ENCODE results near the gene QSOX2.
"Not testable (repeated sequence)": the region's sequence is repeated elsewhere in the genome, so short reads cannot be mapped to it uniquely, and the experiment has no call there.

QSOX2 gene

DNA sequence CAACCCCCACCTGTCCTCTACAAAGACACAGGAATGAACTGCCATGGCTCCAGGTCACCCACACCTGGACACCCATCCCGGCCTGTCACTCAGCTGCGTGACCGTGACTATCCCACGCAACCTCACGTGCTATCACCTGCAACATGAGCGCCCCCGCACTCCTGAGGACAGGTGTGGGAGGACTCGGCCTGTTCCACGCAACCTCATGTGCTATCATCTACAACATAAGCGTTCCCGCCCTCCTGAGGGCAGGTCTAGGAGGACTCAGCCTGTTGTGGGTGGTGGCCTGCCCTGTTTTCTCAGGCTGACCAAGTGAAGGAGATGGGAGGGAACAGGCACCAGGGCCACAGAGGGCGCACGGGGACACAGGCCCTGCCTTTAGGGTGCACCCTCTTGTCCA lies 4.1 kb downstream of the QSOX2 start:
- no peak for DNase-seq (ENCODE audit: low read depth, low spot score)
- no peak overlapping the region for H3K4me3 ChIP-seq (ENCODE audit: low read length)

DNA sequence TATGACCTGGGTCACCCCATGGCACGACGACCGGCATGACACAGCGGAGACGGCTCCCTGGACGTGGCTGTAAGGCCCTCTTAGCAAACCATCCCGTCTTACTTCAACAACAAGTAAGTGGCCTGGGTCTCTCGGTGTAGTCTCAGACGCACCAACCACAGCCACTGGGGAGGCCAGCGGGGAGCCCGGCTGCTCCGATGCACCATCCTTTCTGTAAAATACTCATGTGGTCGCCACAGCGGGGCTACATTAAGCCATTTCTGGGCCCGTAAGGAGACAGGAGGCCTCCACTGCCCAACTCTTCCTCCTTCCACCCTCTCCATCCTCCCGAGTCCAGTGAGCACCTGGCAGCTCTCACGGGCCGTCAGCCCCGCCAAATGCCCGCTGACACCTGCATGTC lies 4.7 kb downstream of the QSOX2 start:
- no peak overlapping the region for H3K4me3 ChIP-seq (ENCODE audit: low read length)
- no peak for DNase-seq (ENCODE audit: low read depth, low spot score)

DNA sequence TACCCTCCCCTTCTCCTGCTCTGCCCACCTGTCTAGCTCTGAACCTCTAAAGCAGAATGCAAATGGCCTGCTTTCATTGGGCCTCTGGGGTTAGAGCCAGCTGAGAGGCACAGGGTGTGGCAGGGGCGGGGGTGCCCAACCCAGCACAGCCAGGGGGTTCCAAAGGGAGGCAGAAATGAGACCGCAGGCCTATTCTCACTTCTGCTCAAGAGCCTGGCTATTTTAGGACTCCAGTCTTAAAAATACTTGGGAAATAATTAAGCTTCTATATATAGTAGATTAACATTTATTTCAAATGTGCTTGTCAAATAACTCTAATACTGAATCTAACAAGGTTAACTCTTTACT lies 5.7 kb downstream of the QSOX2 start:
- DNase-seq (ENCODE audit: low read depth, low spot score): no peak
- H3K4me3 ChIP-seq (ENCODE audit: low read length): no peak overlapping the region

DNA sequence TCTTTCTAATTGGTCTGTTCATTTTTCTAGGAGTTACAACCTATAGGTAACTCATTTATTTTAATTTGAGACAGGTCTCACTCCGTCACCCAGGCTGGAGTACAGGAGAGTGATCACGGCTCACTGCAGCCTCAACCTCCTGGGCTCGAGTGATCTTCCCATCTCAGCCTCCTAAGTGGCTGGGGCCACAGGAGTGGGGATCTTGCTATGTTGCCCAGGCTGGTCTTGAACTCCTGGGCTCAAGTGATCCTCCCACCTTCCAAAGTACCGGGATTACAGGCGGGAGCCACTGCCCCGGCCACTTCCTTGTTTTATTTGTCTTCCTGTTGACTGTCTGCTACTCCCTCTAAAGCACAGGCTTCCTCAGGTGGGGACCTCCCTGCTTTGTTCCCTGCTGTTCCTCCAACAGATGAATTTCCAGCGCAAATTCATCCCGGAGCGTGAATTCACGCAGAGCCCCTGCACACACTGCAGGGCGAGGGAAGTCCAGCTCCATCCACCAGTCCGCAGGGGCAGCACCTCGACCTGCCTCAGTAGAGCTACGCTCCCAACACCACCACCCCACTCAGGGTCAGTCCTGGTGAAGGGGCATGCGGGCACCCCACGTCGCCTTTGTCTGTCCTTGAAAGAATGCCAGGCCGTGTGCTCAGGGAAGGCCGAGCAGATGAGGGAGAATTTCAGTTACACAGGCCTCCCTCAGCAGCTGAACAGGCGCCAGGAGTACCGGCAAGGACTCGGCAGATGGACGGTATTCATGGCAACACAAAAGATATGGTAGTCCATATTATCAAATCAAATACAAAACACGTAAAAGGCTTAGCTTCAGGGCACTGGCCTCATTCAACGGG lies 6.3 kb downstream of the QSOX2 start:
- no peak overlapping the region for H3K4me3 ChIP-seq (ENCODE audit: low read length)
- no peak for DNase-seq (ENCODE audit: low read depth, low spot score)

DNA sequence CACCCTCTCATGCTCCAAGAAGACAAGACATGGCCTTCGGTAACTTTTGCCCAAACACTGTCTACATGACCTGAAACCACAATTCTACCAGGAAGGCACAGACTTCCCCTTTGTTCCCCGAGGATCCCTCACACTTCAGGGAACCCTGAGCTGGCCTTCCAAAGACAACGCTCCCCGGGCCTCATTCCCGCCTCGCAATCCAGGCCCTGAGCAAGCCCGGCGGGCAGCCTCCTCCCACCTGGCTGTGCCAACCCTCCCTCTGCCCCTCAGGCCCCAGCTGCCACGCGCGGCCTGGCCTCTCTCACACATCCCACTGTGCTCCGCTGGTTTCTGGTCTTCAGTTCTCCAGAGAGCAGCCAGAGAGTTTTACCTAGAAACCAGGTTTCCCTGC lies 7.3 kb downstream of the QSOX2 start:
- no peak overlapping the region for H3K4me3 ChIP-seq (ENCODE audit: low read length)
- no peak for DNase-seq (ENCODE audit: low read depth, low spot score)

DNA sequence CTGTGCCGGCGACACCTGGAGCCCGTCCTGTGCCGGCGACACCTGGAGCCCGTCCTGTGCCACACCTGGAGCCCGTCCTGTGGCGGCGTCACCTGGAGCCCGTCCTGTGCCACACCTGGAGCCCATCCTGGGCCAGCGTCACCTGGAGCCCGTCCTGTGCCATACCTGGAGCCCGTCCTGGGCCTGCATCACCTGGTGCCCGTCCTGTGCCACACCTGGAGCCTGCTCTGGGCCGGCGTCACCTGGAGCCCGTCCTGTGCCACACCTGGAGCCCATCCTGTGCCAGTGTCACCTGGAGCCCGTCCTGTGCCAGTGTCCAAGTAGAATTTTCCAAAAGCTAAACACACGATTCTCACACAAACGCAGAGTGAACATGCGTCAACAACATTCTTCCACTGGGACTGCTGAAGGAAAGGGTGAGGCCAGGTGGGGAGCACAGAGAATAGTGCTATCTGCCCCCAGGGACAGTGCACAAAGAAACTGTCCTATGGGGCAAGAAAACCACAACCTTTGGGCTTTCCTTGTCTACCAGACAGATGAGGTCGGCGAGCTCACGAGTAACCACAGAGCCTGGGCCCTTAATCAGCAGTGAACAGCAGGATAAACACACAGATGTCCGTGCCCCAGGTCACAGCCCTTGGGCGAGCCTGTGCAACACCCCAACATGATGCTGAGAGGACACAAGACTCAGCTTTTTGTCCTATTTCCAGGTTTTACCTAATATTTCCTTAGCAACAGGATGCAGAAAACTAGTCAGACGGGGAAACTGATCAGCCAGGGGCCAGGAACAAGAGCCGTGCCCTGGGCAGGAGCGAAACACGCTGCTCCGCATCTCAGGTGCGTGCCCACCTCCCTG lies 7.9 kb downstream of the QSOX2 start:
- H3K4me3 ChIP-seq (ENCODE audit: low read length): no peak overlapping the region
- DNase-seq (ENCODE audit: low read depth, low spot score): no peak

DNA sequence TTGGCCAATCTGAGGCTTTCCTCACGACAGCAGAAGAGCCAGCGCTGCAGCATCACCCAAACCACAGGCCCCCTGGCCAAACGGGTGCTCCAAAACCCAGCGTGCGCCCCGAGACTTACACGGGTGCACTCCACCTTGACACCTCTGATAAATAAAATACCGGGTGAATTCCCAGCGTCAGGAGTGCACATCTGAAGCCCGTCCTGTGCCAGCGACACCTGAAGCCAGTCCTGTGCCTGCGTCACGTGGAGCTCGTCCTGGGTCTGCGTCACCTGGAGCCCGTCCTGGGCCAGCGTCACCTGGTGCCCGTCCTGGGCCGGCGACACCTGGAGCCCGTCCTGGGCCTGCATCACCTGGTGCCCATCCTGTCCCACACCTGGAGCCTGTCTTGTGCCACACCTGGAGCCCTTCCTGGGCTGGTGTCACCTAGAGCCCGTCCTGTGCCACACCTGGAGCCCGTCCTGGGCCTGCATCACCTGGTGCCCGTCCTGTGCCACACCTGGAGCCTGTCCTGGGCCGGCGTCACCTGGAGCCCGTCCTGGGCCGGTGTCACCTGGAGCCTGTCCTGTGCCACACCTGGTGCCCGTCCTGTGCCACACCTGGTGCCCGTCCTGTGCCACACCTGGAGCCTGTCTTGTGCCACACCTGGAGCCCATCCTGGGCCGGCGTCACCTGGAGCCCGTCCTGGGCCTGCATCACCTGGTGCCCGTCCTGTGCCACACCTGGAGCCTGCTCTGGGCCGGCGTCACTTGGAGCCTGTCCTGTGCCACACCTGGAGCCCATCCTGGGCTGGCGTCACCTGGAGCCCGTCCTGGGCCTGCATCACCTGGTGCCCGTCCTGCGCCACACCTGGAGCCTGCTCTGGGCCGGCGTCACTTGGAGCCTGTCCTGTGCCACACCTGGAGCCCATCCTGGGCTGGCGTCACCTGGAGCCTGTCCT lies 8.9 kb downstream of the QSOX2 start:
- H3K4me3 ChIP-seq (ENCODE audit: low read length); DNase-seq (ENCODE audit: low read depth, low spot score): not testable (repeated sequence)

DNA sequence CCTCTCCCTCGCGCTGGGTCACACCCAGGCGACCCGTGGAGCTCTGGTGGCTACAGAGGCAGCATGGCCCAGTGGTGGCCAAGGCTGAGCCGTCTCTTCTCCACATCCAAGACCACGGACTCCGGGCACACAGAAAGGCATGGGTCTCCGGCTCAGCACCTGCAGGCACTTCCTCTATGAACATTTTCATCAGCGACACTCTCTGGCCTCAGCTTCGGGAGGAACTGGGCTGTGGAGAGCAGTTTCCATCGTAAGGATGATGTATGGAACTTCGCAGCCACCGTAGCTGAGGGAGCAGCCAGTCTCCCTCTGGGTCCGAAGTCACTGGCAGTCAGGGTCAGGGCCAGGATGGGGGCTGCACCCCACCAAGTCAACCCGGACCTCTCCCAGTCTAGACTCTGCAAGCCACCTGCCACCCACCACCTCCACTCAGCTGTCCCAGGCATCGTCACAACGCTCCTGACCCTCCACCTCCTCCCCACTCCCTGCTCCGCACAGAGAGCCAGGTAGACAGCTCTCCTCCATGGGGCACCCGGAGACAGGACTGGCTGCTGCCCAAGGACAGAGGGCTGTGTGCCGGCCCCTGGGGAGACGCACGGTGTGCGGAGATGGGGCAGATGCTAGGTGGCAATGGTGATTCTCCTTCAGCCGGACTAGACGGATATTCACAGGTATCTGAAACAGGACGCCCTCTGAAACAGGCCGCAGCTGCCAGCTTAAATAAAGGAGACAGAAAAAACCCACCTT lies 9.7 kb downstream of the QSOX2 start:
- DNase-seq (ENCODE audit: low read depth, low spot score): no peak
- no peak overlapping the region for H3K4me3 ChIP-seq (ENCODE audit: low read length)

DNA sequence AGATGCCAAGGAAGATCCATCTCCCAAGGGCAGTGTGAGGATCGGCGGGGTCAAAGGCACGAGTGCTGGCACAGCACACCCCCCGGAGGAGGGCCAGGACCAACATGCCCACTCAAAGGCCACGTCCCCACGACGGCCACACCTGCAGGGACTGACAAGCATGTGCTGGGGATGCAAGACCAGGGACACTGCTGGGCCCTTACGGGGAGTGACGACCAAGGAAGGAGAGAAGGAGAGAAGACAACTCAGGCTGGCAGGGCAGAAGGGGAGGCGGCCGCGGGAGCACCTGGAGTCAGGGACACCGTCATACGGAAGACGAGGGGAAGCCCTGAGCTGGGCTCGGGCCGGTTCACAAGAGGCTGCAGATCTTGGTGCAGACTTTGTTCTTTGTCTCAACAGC lies 10.4 kb downstream of the QSOX2 start:
- no peak for DNase-seq (ENCODE audit: low read depth, low spot score)
- no peak overlapping the region for H3K4me3 ChIP-seq (ENCODE audit: low read length)

DNA sequence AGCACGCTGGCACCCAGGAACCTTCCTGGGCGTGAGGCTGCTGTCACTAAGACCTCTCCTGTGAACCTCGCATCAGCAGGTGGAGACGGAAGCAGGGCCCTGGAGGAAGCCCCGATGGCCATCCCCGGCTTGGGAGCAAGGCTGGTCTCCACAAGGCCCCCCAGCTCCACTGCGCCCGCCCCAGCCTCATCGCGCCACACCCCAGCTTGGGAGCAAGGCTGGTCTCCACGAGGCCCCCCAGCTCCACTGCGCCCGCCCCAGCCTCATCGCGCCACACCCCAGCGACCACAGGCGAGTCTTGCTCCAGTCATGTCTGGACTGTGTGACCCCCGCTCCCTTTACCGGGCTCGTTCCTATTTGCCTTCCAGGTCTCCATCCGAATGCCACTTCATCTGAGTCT lies 11.0 kb downstream of the QSOX2 start:
- no peak for DNase-seq (ENCODE audit: low read depth, low spot score)

DNA sequence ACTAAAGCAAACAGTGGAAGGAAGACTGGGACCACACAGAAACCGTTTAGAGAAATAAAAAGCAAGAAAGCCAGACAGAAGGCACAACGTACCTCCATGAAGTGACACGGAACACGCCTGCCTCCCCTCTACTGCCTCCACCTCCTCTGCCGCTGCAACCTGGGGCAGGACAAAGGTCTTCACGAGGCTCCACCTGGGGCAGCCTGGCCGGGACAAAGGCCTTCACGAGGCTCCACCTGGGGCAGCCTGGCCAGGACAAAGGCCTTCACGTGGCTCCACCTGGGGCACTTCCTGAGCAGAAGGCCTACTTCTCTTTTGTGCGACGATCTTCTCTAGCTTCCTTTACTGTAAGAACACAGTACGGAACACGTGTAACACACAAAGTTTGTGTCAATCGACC lies 11.7 kb downstream of the QSOX2 start:
- no peak overlapping the region for H3K4me3 ChIP-seq (ENCODE audit: low read length)
- DNase-seq (ENCODE audit: low read depth, low spot score): no peak

More for the DNA sequence above, 11.0 kb downstream of the QSOX2 start:
- H3K4me3 ChIP-seq (ENCODE audit: low read length): no peak overlapping the region

DNA sequence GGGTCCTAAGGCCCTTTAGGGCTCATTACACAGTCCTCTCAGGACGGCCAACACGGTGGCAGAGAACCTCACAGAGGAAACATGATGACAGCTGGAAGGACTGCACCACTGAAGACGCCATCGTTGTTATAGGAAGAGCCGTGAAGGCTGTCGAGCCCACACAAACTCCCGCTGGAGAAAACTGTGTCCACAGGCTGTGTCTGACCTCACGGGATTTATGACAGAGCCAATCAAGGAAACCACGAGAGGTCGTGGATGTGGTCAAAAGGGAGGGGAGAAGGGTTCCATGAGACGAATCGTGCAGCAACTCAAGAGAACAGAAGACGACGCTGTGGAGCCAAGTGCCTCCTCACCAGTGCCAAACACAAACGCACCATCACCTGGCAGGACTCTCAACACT lies 12.2 kb downstream of the QSOX2 start:
- no peak for DNase-seq (ENCODE audit: low read depth, low spot score)
- no peak overlapping the region for H3K4me3 ChIP-seq (ENCODE audit: low read length)

DNA sequence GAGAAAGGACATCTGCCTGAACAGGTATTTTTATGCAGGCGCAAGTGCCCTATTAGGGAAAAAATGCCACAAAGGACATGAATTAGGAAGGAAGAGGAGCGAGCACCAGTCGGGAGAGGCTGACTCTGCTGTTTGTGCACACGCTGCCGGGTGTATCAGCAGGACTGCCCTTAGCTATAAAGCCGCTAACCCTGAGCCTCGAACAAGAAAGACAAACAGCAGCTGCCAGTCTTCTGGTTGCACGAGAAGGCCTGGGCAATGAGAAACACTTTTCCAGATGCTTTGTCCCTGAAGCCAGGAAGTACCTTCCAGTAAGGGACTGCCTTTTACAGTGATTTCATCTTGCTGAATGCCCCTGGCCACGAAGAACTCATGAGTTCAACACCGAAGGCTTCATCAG lies 12.6 kb downstream of the QSOX2 start:
- H3K4me3 ChIP-seq (ENCODE audit: low read length): no peak overlapping the region
- DNase-seq (ENCODE audit: low read depth, low spot score): no peak

DNA sequence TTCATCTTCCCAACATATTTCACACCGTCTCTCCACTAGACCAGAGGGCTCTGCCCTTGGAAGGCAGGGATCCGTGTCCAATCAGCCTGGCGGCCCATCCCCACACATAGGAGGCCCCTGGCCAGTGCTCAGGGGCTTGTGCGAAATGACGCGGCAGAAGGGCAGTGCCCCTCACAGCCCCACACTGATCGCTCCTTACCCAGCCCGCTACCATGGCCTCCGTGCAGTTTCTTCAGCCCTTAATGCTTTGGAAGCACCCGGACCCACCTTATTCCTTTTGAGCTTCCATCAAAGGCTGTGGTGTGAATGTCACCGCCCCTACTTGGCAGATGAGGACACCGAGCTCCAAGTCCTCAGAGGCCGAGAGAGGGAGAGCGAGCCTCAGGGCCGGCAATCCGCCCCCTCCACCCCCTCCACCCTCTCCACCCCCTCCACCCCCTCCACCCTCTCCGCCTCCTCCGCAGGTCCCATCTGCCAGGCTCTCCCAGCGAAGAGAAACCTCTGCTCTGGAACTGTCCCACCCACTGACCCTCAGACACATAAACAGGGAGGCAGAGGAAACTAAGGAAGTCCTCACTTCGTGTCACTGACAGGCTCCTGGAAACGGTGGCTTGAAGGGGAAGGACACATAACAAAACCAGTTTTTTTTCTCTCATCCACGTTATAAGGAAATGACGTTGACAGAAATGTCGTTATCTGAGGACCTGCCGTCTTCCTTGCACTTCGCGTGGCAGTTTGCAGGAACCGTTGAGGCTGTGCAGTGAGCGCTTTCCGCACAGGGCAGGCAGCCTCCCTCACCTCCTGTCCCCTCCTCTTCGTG lies 13.9 kb downstream of the QSOX2 start:
- no peak for DNase-seq (ENCODE audit: low read depth, low spot score)
- H3K4me3 ChIP-seq (ENCODE audit: low read length): no peak overlapping the region

DNA sequence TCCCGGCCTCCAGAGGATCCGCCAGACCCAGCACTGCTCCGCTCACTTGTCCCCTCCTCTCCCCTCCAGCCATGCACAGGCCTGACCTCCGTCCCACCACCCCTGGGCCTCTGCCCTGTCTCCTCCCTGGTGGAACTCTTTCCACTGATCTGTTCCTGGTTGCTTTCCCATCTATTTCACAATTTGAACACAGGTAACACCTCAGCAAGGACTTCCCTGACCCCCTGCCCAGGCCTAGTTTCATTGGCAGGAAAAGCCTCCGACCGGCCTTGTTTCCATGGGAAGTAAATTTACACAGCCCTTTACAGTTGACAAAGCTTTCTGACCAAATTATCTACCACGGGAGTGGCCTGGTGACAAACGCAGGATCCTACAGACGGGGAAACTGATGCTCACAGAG lies 14.8 kb downstream of the QSOX2 start:
- no peak for DNase-seq (ENCODE audit: low read depth, low spot score)

DNA sequence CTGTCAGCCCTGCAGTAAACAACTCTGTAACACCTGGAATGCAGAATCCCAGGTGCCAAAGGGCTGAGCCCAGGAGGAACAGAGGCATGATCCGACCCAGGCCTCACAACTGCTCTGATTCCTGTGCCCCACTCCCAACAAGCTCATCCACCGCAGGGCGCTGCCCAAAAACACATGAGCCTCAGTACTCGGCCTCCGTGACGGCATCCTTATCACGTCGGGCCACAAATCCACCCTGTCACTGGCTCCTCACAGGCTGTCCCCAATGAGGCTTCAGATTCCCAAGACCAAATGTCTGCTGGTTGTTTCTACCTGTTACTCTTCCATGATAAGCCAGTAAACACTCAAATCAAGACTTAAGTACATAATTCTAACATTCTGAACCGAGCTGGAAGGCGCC lies 15.2 kb downstream of the QSOX2 start:
- no peak overlapping the region for H3K4me3 ChIP-seq (ENCODE audit: low read length)
- DNase-seq (ENCODE audit: low read depth, low spot score): no peak

More for the DNA sequence above, 14.8 kb downstream of the QSOX2 start:
- no peak overlapping the region for H3K4me3 ChIP-seq (ENCODE audit: low read length)

DNA sequence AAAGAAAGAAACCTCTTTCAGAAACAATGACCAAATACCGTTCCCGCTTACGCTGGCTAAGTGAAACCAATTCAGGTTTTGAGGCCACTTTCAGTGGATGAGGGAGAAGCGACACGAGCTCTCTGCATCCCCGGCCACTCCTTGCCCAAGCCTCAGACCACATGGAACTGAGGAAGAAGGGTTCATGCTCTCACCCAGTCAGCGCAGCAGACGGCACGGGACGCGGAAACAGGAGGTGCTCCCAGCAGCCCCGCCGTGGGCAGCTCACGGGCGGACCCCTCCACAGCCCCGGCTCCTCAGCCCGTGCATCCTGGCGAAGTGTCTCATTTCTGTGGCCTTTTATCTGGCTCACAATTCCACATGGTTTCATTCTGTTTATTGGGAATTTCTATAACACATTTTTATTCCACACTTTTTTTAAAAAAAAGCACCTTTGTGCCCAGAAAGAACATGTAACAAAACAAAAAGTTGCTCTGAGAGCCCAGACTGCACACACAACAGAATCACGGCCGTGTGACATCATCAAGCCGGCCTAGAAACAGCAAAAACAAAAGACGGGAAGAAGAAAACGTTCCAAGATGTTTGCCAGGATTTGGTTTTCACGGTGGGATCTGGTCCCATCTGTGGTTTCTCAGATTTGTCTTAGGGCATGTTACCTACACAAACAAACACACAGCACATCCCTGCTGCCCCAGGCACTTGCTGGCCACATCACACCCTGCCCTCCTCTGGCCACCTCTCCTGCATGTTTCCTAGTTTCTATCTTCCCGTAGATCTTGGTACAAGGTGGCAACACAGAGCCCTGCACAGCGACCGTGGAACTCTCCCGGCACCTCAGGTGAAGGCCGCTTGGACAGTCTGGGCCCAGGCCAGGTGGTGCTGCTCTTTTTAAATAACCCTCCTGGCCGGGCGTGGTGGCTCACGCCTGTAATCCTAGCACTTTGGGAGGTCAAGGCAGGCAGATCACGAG lies 16.2 kb downstream of the QSOX2 start:
- no peak for DNase-seq (ENCODE audit: low read depth, low spot score)
- no peak overlapping the region for H3K4me3 ChIP-seq (ENCODE audit: low read length)

Measured in Jurkat, Clone E6-1 (cell line).